ENCODE measurements around the gene RAF1. TPM values are rescaled to one million over a fixed set of nuclear protein-coding genes. Genes with fewer than 3 reads are reported as not detected.

The RAF1 gene
- total RNA-seq, 1 donor from 2014 or later, result 103 TPM

GRCh38 chr3:12566976-12567375, 96.9 kb downstream of the RAF1 start:
- H3K27ac Mint-ChIP-seq, result no peak overlapping the region
- CTCF ChIA-PET, result interaction anchor here (0.6 kb wide), 1 partner anchor 1352 kb away, joined by 3 read pairs; no protein-coding TSS in a partner anchor

GRCh38 chr3:12562451-12562850, 101.5 kb downstream of the RAF1 start:
- intact Hi-C loops (cut with micrococcal nuclease), result no loop called here
- no peak overlapping the region for H3K27ac Mint-ChIP-seq
- DNase-seq (no peak), ATAC-seq (ENCODE audit: low read depth) (no peak)
- H3K4me1 Mint-ChIP-seq, result peaks cover 58% of the 10 kb centered on the region
- peaks cover 23% of the 10 kb centered on the region for H3K36me3 Mint-ChIP-seq (ENCODE audit: low read depth)
- peaks cover 16% of the 10 kb centered on the region for H3K9me3 Mint-ChIP-seq
- POLR2A ChIA-PET, result no interaction called here
- CTCF ChIA-PET, result no interaction called here
- no peaks in the 10 kb centered on the region for H3K27me3 Mint-ChIP-seq
- TF ChIP-seq, protein P1, sequence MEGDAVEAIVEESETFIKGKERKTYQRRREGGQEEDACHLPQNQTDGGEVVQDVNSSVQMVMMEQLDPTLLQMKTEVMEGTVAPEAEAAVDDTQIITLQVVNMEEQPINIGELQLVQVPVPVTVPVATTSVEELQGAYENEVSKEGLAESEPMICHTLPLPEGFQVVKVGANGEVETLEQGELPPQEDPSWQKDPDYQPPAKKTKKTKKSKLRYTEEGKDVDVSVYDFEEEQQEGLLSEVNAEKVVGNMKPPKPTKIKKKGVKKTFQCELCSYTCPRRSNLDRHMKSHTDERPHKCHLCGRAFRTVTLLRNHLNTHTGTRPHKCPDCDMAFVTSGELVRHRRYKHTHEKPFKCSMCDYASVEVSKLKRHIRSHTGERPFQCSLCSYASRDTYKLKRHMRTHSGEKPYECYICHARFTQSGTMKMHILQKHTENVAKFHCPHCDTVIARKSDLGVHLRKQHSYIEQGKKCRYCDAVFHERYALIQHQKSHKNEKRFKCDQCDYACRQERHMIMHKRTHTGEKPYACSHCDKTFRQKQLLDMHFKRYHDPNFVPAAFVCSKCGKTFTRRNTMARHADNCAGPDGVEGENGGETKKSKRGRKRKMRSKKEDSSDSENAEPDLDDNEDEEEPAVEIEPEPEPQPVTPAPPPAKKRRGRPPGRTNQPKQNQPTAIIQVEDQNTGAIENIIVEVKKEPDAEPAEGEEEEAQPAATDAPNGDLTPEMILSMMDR (IDR thresholded peaks at IDR 0.05), result no peak
- H3K4me3 Mint-ChIP-seq, result no peak overlapping the region

More at GRCh38 chr3:12566976-12567375, 96.9 kb downstream of the RAF1 start:
- H3K9me3 Mint-ChIP-seq, result peaks cover 16% of the 10 kb centered on the region
- H3K36me3 Mint-ChIP-seq (ENCODE audit: low read depth), result peaks cover 57% of the 10 kb centered on the region
- H3K4me1 Mint-ChIP-seq, result peaks cover 23% of the 10 kb centered on the region
- ATAC-seq (ENCODE audit: low read depth) (no peak), DNase-seq (no peak)
- POLR2A ChIA-PET, result no interaction called here
- no peak overlapping the region for H3K4me3 Mint-ChIP-seq
- no peaks in the 10 kb centered on the region for H3K27me3 Mint-ChIP-seq
- intact Hi-C loops (cut with micrococcal nuclease), result no loop called here
- TF ChIP-seq, protein P1 (IDR thresholded peaks at IDR 0.05), result no peak

GRCh38 chr3:12561397-12561796, 102.5 kb downstream of the RAF1 start:
- CTCF ChIA-PET, result no interaction called here
- peaks cover 61% of the 10 kb centered on the region for H3K4me1 Mint-ChIP-seq
- POLR2A ChIA-PET, result no interaction called here
- peaks cover 12% of the 10 kb centered on the region for H3K9me3 Mint-ChIP-seq
- TF ChIP-seq, protein P1 (IDR thresholded peaks at IDR 0.05), result no peak
- no peak overlapping the region for H3K4me3 Mint-ChIP-seq
- DNase-seq (no peak), ATAC-seq (ENCODE audit: low read depth) (no peak)
- peak overlapping the region; percentile 26 for H3K27ac Mint-ChIP-seq
- intact Hi-C loops (cut with micrococcal nuclease), result no loop called here
- H3K27me3 Mint-ChIP-seq, result no peaks in the 10 kb centered on the region
- H3K36me3 Mint-ChIP-seq (ENCODE audit: low read depth), result peaks cover 20% of the 10 kb centered on the region

DNA sequence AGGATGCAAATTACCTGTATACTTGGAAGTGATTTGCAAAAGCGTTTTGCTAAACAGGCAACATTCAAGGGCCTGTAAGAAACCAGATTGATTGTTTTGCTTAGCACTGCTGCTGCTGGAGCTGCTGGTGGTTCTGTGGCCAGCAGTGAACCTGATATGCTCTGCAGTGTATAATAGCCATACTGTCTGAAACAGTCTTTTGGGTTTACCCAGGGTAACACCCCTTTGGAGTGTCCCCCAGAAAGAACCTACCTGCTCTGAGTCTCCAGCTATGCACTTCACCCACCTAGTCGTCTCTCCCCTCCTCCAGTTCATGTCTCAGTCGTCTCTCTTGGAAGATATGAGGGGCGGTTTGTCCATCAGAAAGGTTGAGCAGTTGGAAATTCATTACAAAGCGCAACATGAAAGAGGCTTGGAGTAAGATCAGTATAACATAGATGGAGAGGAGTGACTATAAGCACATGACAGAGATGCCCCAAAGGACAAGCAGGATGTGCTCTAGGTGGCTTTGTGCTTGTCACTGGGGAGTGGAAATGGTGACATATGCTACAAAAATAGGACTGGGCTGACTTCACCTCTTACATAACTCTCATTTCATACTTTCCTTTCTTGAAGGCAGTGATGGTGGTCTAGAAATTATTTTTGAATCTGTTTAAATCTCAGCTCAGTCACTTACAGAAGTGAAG, 103.3 kb downstream of the RAF1 start:
- ATAC-seq (ENCODE audit: low read depth) (no peak), DNase-seq (no peak)
- Mint-ChIP-seq H3K27me3 (no peaks in the 10 kb centered on the region), H3K4me1 (peaks cover 65% of the 10 kb centered on the region), H3K9me3 (peaks cover 8% of the 10 kb centered on the region), H3K4me3 (no peak overlapping the region), H3K27ac (peak overlapping the region; percentile 26), H3K36me3 (ENCODE audit: low read depth) (peaks cover 16% of the 10 kb centered on the region)
- TF ChIP-seq, protein P1 (IDR thresholded peaks at IDR 0.05), result no peak
- POLR2A ChIA-PET, result interaction anchor here (0.7 to 1.0 kb wide), 3 partner anchors 16 to 104 kb away, joined by 3 to 4 read pairs (median 3); partner anchors contain the start of gene RAF1
- intact Hi-C loops (cut with micrococcal nuclease), result no loop called here
- CTCF ChIA-PET, result no interaction called here

GRCh38 chr3:12559520-12559919, 104.4 kb downstream of the RAF1 start:
- H3K4me1 Mint-ChIP-seq, result peaks cover 61% of the 10 kb centered on the region
- H3K4me3 Mint-ChIP-seq, result peak overlapping the region; percentile 35
- POLR2A ChIA-PET, result interaction anchor here (0.7 kb wide), 1 partner anchor 104 kb away, joined by 3 read pairs; no protein-coding TSS in a partner anchor
- H3K36me3 Mint-ChIP-seq (ENCODE audit: low read depth), result peaks cover 9% of the 10 kb centered on the region
- TF ChIP-seq, protein P1 (IDR thresholded peaks at IDR 0.05), result no peak
- ATAC-seq (ENCODE audit: low read depth) (no peak), DNase-seq (no peak)
- peaks cover 2% of the 10 kb centered on the region for H3K9me3 Mint-ChIP-seq
- CTCF ChIA-PET, result no interaction called here
- intact Hi-C loops (cut with micrococcal nuclease), result loop anchor here (5.0 kb wide), 3 partner anchors 163 to 1873 kb away; partner anchors contain the start of gene RPL32
- peaks cover 3% of the 10 kb centered on the region for H3K27me3 Mint-ChIP-seq
- no peak overlapping the region for H3K27ac Mint-ChIP-seq
